Left kidney (tissue), 8 donors: ENCODE results near the gene SERPINA12. TPM values are rescaled to one million over a fixed set of nuclear protein-coding genes. Genes with fewer than 3 reads are reported as not detected.

Source experiments
- DNase-seq: peaks from one replicate; pipeline ENCODE4 v3.0.0-alpha.2; 2013
- long read RNA-seq, 8 donors: transcript quantifications; one replicate each; lab custom pipeline, GENCODE V29; 2026
- polyA plus RNA-seq: library from polyadenylated mRNA; unstranded; fragments of 120-200 nt; gene quantifications from one replicate; pipeline ENCODE4 v1.2.1, GENCODE V29; 2013; ENCODE audit not compliant: insufficient read length

SERPINA12 gene
- polyA plus RNA-seq, result 0.91 TPM
- long read RNA-seq, donor 1, result 0 reads
- long read RNA-seq, donor 2, result 0 reads
- long read RNA-seq, donor 3, result 0 reads
- long read RNA-seq, donor 4, result 0 reads
- long read RNA-seq, donor 5, result 0 reads
- long read RNA-seq, donor 6, result 0 reads
- long read RNA-seq, donor 7, partial matches to known transcripts, result 0 of 5 reads
- long read RNA-seq, donor 7, other reads (novel, unspliced or antisense), result 5 of 5 reads
- long read RNA-seq, donor 8, result 0 reads

GRCh38 chr14:94509356-94509755 lies at the start of gene SERPINA12:
Gene SERPINA12 (minus strand): TSS chr14:94509469. CDS start chr14:94498397, 11,072 bp downstream.
- no peak for DNase-seq

GRCh38 chr14:94558842-94559241 lies 49.6 kb upstream of the SERPINA12 start:
- no peak for DNase-seq

- DNase-seq, result no peak
Observed at GRCh38 chr14:94557327-94557726, 48.1 kb upstream of the SERPINA12 start.

GRCh38 chr14:94555991-94556390 lies 46.7 kb upstream of the SERPINA12 start:
- DNase-seq, result no peak

GRCh38 chr14:94550041-94550440 lies 40.8 kb upstream of the SERPINA12 start:
- DNase-seq, result no peak

- DNase-seq, result peak; percentile 45
Observed at GRCh38 chr14:94548999-94549985, 40.0 kb upstream of the SERPINA12 start.

- no peak for DNase-seq
Observed at GRCh38 chr14:94548131-94548998, 39.1 kb upstream of the SERPINA12 start.

- DNase-seq, result no peak
Observed at GRCh38 chr14:94547726-94548125, 38.5 kb upstream of the SERPINA12 start.

GRCh38 chr14:94547151-94547680 lies 37.9 kb upstream of the SERPINA12 start:
- no peak for DNase-seq

- DNase-seq, result no peak
Observed at GRCh38 chr14:94545131-94545841, 36.0 kb upstream of the SERPINA12 start.

GRCh38 chr14:94544726-94545125 lies 35.5 kb upstream of the SERPINA12 start:
- DNase-seq, result no peak

GRCh38 chr14:94543449-94544124 lies 34.3 kb upstream of the SERPINA12 start:
- no peak for DNase-seq

GRCh38 chr14:94542811-94543440 lies 33.7 kb upstream of the SERPINA12 start:
- no peak for DNase-seq

GRCh38 chr14:94542111-94542810 lies 33.0 kb upstream of the SERPINA12 start:
- no peak for DNase-seq

- DNase-seq, result no peak
Observed at GRCh38 chr14:94541234-94541975, 32.1 kb upstream of the SERPINA12 start.

GRCh38 chr14:94540031-94540794 lies 30.9 kb upstream of the SERPINA12 start:
- DNase-seq, result peak; percentile 26

GRCh38 chr14:94539181-94539580 lies 29.9 kb upstream of the SERPINA12 start:
- DNase-seq, result no peak
